VCaP (cell line): Measurements from ENCODE around the gene DNAJC30.

Source experiments
- H3K27ac ChIP-seq: fragments of 450-650 bp; 2 replicates; pipeline ENCODE4 v1.5.1; 2017
- TF ChIP-seq, protein P1 (sequence below): fragments of 450-650 bp; conservative IDR thresholded peaks from 2 replicates; pipeline ENCODE4 v1.5.1; 2017; ENCODE audit warnings: mild to moderate bottlenecking, moderate library complexity

Gene DNAJC30

GRCh38 chr7:73706126-73707044, 23.1 kb upstream of the DNAJC30 start:
- no peak overlapping the region for H3K27ac ChIP-seq
- TF ChIP-seq, protein P1, sequence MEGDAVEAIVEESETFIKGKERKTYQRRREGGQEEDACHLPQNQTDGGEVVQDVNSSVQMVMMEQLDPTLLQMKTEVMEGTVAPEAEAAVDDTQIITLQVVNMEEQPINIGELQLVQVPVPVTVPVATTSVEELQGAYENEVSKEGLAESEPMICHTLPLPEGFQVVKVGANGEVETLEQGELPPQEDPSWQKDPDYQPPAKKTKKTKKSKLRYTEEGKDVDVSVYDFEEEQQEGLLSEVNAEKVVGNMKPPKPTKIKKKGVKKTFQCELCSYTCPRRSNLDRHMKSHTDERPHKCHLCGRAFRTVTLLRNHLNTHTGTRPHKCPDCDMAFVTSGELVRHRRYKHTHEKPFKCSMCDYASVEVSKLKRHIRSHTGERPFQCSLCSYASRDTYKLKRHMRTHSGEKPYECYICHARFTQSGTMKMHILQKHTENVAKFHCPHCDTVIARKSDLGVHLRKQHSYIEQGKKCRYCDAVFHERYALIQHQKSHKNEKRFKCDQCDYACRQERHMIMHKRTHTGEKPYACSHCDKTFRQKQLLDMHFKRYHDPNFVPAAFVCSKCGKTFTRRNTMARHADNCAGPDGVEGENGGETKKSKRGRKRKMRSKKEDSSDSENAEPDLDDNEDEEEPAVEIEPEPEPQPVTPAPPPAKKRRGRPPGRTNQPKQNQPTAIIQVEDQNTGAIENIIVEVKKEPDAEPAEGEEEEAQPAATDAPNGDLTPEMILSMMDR, result no peak

GRCh38 chr7:73705551-73705920, 22.3 kb upstream of the DNAJC30 start:
- no peak overlapping the region for H3K27ac ChIP-seq
- TF ChIP-seq, protein P1, result no peak

- no peak overlapping the region for H3K27ac ChIP-seq
- TF ChIP-seq, protein P1, result no peak
Measured at GRCh38 chr7:73704640-73705550, 21.6 kb upstream of the DNAJC30 start.

GRCh38 chr7:73703757-73704639, 20.7 kb upstream of the DNAJC30 start:
- no peak overlapping the region for H3K27ac ChIP-seq
- TF ChIP-seq, protein P1, result no peak

DNA sequence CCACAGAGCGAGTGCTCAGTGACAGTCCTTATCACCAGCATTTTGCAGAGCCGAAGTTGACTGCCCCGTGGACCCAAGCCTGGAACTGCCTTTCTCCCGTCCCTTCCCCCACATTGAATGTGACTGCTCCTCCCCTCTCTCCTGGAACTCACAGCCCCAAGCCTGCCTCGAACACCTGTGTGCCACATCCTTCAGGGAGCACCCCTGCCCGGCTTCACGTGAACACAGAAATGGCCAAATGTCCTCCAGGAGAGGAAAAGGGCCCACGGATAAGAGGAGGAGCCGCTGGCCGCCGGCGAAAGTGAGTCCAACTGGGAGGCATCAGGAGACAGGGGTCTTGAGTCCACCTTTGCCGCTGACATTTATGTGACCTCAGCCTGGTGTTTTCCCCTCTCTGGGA, 20.0 kb upstream of the DNAJC30 start:
- TF ChIP-seq, protein P1, result no peak
- no peak overlapping the region for H3K27ac ChIP-seq

GRCh38 chr7:73702665-73703064, 19.4 kb upstream of the DNAJC30 start:
- TF ChIP-seq, protein P1, result no peak
- H3K27ac ChIP-seq, result no peak overlapping the region
